Measurements from ENCODE around the gene FOXP1. TPM values are rescaled to one million over a fixed set of nuclear protein-coding genes. Genes with fewer than 3 reads are reported as not detected.
A peak's percentile ranks its signal among the peaks of the same experiment; 100 is the strongest.

Gene FOXP1
- total RNA-seq, 2 experiments from 2014 or later: 66.3 to 68.8 TPM

GRCh38 chr3:71143493-71143892 is 440.0 kb downstream of the FOXP1 start:
- Mint-ChIP-seq H3K4me3 (no peak overlapping the region), H3K27ac (no peak overlapping the region), H3K9me3 (ENCODE audit: low read depth) (no peaks in the 10 kb centered on the region), H3K27me3 (no peaks in the 10 kb centered on the region), H3K4me1 (no peaks in the 10 kb centered on the region), H3K36me3 (peaks cover 4% of the 10 kb centered on the region)
- ATAC-seq (no peak), DNase-seq (no peak)
- CTCF ChIA-PET: no interaction called here

GRCh38 chr3:71142441-71143161 is 440.9 kb downstream of the FOXP1 start:
- CTCF ChIA-PET: no interaction called here
- Mint-ChIP-seq H3K27me3 (no peaks in the 10 kb centered on the region), H3K9me3 (ENCODE audit: low read depth) (no peaks in the 10 kb centered on the region), H3K27ac (no peak overlapping the region), H3K4me1 (no peaks in the 10 kb centered on the region), H3K36me3 (peaks cover 4% of the 10 kb centered on the region), H3K4me3 (no peak overlapping the region)
- no peak for ATAC-seq
- no peak for DNase-seq

GRCh38 chr3:71140477-71140876 is 443.1 kb downstream of the FOXP1 start:
- Mint-ChIP-seq H3K4me1 (no peaks in the 10 kb centered on the region), H3K27me3 (no peaks in the 10 kb centered on the region), H3K36me3 (peaks cover 4% of the 10 kb centered on the region), H3K9me3 (ENCODE audit: low read depth) (no peaks in the 10 kb centered on the region), H3K4me3 (no peak overlapping the region), H3K27ac (no peak overlapping the region)
- DNase-seq: no peak
- CTCF ChIA-PET: interaction anchor here (0.7 kb wide), 1 partner anchor 12 kb away, joined by 3 read pairs; no protein-coding TSS in a partner anchor
- no peak for ATAC-seq

GRCh38 chr3:71139496-71139895 is 444.0 kb downstream of the FOXP1 start:
- Mint-ChIP-seq H3K27ac (no peak overlapping the region), H3K4me1 (peaks cover 2% of the 10 kb centered on the region), H3K4me3 (no peak overlapping the region), H3K27me3 (no peaks in the 10 kb centered on the region), H3K9me3 (ENCODE audit: low read depth) (no peaks in the 10 kb centered on the region), H3K36me3 (peaks cover 4% of the 10 kb centered on the region)
- no peak for ATAC-seq
- CTCF ChIA-PET: no interaction called here
- DNase-seq: no peak

- ATAC-seq (no peak), DNase-seq (no peak)
- H3K27ac Mint-ChIP-seq: no peak overlapping the region
- no peaks in the 10 kb centered on the region for H3K9me3 Mint-ChIP-seq (ENCODE audit: low read depth)
- no peaks in the 10 kb centered on the region for H3K27me3 Mint-ChIP-seq
- no peak overlapping the region for H3K4me3 Mint-ChIP-seq
- CTCF ChIA-PET: no interaction called here
- H3K36me3 Mint-ChIP-seq: peaks cover 4% of the 10 kb centered on the region
- peaks cover 7% of the 10 kb centered on the region for H3K4me1 Mint-ChIP-seq
Measured at GRCh38 chr3:71138410-71138809, 445.1 kb downstream of the FOXP1 start.

DNA sequence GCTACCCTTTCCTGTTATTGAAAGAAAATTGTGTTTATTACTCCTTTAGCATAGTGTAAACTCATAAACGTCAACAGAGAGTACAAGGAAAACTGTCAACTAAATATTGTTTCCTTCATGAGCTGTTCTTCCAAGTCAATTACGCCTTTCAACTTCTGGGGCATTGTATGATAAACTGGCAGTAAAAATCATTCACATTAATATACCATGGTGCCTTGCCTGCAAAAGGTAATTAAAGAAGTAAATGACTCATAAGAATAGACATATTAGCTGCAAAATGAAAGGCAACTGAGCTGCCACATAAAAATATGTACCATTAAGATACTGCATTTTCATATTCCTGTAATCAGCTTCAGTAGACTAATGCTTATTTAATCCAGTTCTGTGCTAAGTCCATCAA is 447.3 kb downstream of the FOXP1 start:
- H3K4me1 Mint-ChIP-seq: peaks cover 15% of the 10 kb centered on the region

DNA sequence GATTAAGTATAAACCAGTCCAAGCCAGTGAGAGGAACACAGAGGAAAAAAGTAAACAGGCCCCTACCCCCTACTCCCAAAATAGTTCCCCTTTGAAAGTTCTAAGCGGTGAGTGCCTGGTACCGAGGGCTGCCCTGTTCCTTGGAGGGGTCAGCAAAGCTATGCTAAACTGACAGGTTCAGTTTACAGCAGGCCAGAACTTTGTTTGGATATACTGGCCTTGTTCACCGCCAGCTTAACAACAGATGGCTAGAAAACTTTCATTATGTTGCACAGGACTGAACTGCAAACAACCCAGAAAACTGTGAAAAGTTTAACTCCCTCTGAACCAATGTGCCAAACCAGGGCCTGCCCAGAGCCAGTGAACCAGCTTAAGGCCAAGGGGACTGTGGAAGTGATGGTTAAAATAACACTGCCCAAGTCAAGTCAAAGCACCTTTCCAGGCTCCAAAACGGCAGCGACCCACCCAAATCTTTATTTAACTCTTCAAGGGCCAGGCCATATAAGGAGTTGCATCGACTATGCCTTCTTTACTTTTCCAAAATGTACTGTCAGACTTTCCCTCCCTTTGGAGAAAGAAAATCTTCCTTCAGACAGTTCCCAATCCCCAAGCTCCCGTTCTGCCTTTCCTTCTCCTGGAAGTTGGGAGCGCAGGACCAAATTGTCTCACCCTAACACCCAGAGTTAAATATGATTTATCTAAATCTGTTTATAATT is 448.0 kb downstream of the FOXP1 start:
- Mint-ChIP-seq H3K36me3 (no peaks in the 10 kb centered on the region), H3K27me3 (peaks cover 3% of the 10 kb centered on the region), H3K9me3 (ENCODE audit: low read depth) (no peaks in the 10 kb centered on the region), H3K27ac (no peak overlapping the region), H3K4me1 (peaks cover 21% of the 10 kb centered on the region), H3K4me3 (no peak overlapping the region)
- CTCF ChIA-PET: interaction anchor here (1.3 kb wide), 1 partner anchor 14 kb away, joined by 3 read pairs; no protein-coding TSS in a partner anchor
- no peak for DNase-seq
- ATAC-seq: no peak

More for the DNA sequence above, 447.3 kb downstream of the FOXP1 start:
- CTCF ChIA-PET: interaction anchor here (0.8 kb wide), 1 partner anchor 173 kb away, joined by 3 read pairs; no protein-coding TSS in a partner anchor
- peaks cover 3% of the 10 kb centered on the region for H3K27me3 Mint-ChIP-seq
- no peaks in the 10 kb centered on the region for H3K9me3 Mint-ChIP-seq (ENCODE audit: low read depth)
- H3K36me3 Mint-ChIP-seq: peaks cover 1% of the 10 kb centered on the region
- DNase-seq (no peak), ATAC-seq (no peak)
- H3K4me3 Mint-ChIP-seq: no peak overlapping the region
- H3K27ac Mint-ChIP-seq: no peak overlapping the region

DNA sequence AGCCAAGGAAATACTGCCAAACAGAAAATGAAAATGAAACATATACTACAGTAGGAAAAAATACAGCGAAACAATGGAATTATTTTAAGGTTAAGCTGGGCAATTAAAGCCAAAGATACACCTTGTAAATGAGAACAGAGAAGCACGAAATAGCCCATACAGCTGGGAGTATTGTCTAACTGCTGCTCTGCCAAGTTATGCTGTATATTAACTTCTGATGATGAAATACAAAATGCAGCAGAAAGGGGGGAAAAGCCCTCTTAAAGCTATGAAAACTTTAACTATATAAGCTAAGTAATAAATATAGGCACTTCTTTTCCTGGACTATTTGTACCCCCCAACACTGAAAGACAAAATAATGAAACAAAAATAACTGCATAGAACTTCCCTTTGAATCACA is 449.0 kb downstream of the FOXP1 start:
- peaks cover 23% of the 10 kb centered on the region for H3K4me1 Mint-ChIP-seq
- H3K27ac Mint-ChIP-seq: peak overlapping the region; percentile 16

DNA sequence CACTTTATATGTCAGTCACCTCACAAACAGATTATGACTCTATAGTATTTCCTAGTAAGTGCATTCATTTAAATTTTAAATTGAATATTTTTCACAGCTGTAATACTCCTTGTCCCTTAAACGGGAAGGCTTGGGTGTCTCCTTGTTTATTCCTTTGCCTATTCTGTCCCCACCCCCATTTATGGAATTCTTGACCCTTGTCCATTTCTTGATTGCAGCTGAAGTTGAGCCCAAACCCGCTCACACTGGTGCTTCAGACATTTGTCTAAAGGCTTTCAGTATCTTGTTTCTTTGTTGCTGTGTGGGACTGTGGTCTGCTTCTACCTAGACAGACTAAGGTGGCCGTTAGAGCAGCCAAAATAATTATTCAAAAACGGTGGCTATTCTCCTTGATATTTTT is 449.7 kb downstream of the FOXP1 start:
- Mint-ChIP-seq H3K4me1 (peaks cover 26% of the 10 kb centered on the region), H3K9me3 (ENCODE audit: low read depth) (no peaks in the 10 kb centered on the region), H3K27ac (no peak overlapping the region), H3K27me3 (peaks cover 3% of the 10 kb centered on the region), H3K4me3 (no peak overlapping the region), H3K36me3 (no peaks in the 10 kb centered on the region)
- DNase-seq: no peak
- CTCF ChIA-PET: no interaction called here
- no peak for ATAC-seq

More for the DNA sequence above, 449.0 kb downstream of the FOXP1 start:
- Mint-ChIP-seq H3K9me3 (ENCODE audit: low read depth) (no peaks in the 10 kb centered on the region), H3K4me3 (no peak overlapping the region), H3K27me3 (peaks cover 3% of the 10 kb centered on the region), H3K36me3 (no peaks in the 10 kb centered on the region)
- DNase-seq (no peak), ATAC-seq (no peak)
- CTCF ChIA-PET: interaction anchor here (1.3 kb wide), 1 partner anchor 13 kb away, joined by 3 read pairs; no protein-coding TSS in a partner anchor

- no peak for DNase-seq
- H3K27me3 Mint-ChIP-seq: peaks cover 3% of the 10 kb centered on the region
- no peaks in the 10 kb centered on the region for H3K36me3 Mint-ChIP-seq
- H3K4me1 Mint-ChIP-seq: peaks cover 31% of the 10 kb centered on the region
- no peaks in the 10 kb centered on the region for H3K9me3 Mint-ChIP-seq (ENCODE audit: low read depth)
- no peak for ATAC-seq
- no peak overlapping the region for H3K27ac Mint-ChIP-seq
- no peak overlapping the region for H3K4me3 Mint-ChIP-seq
- CTCF ChIA-PET: interaction anchor here (0.9 kb wide), 1 partner anchor 63 kb away, joined by 5 read pairs; no protein-coding TSS in a partner anchor
Measured at GRCh38 chr3:71132995-71133730, 450.4 kb downstream of the FOXP1 start.

- no peaks in the 10 kb centered on the region for H3K36me3 Mint-ChIP-seq
- no peak for DNase-seq
- no peaks in the 10 kb centered on the region for H3K9me3 Mint-ChIP-seq (ENCODE audit: low read depth)
- peak overlapping the region; percentile 92 for H3K27ac Mint-ChIP-seq
- peaks cover 44% of the 10 kb centered on the region for H3K4me1 Mint-ChIP-seq
- H3K4me3 Mint-ChIP-seq: peak overlapping the region; percentile 90
- peaks cover 3% of the 10 kb centered on the region for H3K27me3 Mint-ChIP-seq
- ATAC-seq: no peak
- CTCF ChIA-PET: interaction anchor here (0.6 to 2.5 kb wide), 7 partner anchors 13 to 325 kb away, joined by 3 to 8 read pairs (median 3); no protein-coding TSS in a partner anchor
Measured at GRCh38 chr3:71131375-71132314, 451.9 kb downstream of the FOXP1 start.

- peak; percentile 86 for ATAC-seq
- H3K4me1 Mint-ChIP-seq: peaks cover 50% of the 10 kb centered on the region
- H3K27me3 Mint-ChIP-seq: peaks cover 3% of the 10 kb centered on the region
- H3K27ac Mint-ChIP-seq: peak overlapping the region; percentile 92
- CTCF ChIA-PET: interaction anchor here (1.0 to 2.5 kb wide), 6 partner anchors 12 to 325 kb away, joined by 3 to 8 read pairs (median 4); no protein-coding TSS in a partner anchor
- DNase-seq: peak; percentile 86
- peak overlapping the region; percentile 90 for H3K4me3 Mint-ChIP-seq
- H3K36me3 Mint-ChIP-seq: peaks cover 3% of the 10 kb centered on the region
- H3K9me3 Mint-ChIP-seq (ENCODE audit: low read depth): no peaks in the 10 kb centered on the region
Measured at GRCh38 chr3:71130471-71131374, 452.8 kb downstream of the FOXP1 start.
